K562 (cell line): Measurements from ENCODE around the gene ADD3.

Source experiments
- ARNT ChIP-seq, 2 experiments: fragments of 450-650 bp; IDR thresholded peaks; 2 replicates each; pipeline ENCODE4 v1.6.1; 2016; ENCODE audit warnings: mild to moderate bottlenecking in 1 of 2
- BRF1 ChIP-seq: IDR thresholded peaks from 3 replicates; pipeline ENCODE4 v1.6.1; 2011; ENCODE audit warnings: borderline replicate concordance, mild to moderate bottlenecking; ENCODE audit not compliant: insufficient read length; ENCODE audit errors: extremely low read depth
- POLR2A ChIP-seq: fragments of 450-650 bp; conservative IDR thresholded peaks from 2 replicates; pipeline ENCODE4 v1.6.1; 2016
- SMAD3 ChIP-seq: fragments of 450-650 bp; formaldehyde crosslinking; conservative IDR thresholded peaks from 2 replicates; pipeline ENCODE4 v1.4.0; 2020; ENCODE audit warnings: mild to moderate bottlenecking
- SREBF1 ChIP-seq: fragments of 150-350 bp; IDR thresholded peaks from 2 replicates; pipeline ENCODE4 v1.6.1; 2014; ENCODE audit warnings: antibody characterized with exemption, low read depth, low read length, borderline replicate concordance
- SRF ChIP-seq, 2 experiments: fragments of 250-450, 450-650 bp in 1 of 2; sonication (Bioruptor Pico) in 1 of 2; sonication (generic) in 1 of 2; formaldehyde crosslinking; IDR thresholded peaks; 2 replicates each; pipeline versions ENCODE4 v1.5.0 to v1.5.1; 2020 to 2022; ENCODE audit warnings: mild to moderate bottlenecking in 1 of 2, missing genetic modification reagents in 1 of 2
- TBP ChIP-seq: optimal IDR thresholded peaks from 2 replicates; pipeline ENCODE3; 2011; ENCODE audit warnings: low read depth, low read length, improper control_type of control experiment
- TCF7L2 ChIP-seq: fragments of 150-350 bp; IDR thresholded peaks from 2 replicates; pipeline ENCODE4 v1.6.1; 2016; ENCODE audit warnings: low read depth, mild to moderate bottlenecking, low read length, moderate library complexity
- TEAD4 ChIP-seq, 2 experiments: sonication (generic) in 1 of 2; formaldehyde crosslinking in 1 of 2; IDR thresholded peaks; 2 replicates each; pipeline versions ENCODE4 v1.6.1 to v1.8.0; 2012 to 2022; ENCODE audit warnings: borderline replicate concordance in 1 of 2, inconsistent platforms in 1 of 2, low read length in 1 of 2, mild to moderate bottlenecking in 1 of 2, missing genetic modification reagents in 1 of 2
- TF ChIP-seq, protein P1 (sequence below), 3 experiments: IDR thresholded peaks in 2 of 3; conservative IDR thresholded peaks in 1 of 3; 2 replicates each; pipeline ENCODE4 v1.5.1; 2011 to 2012; ENCODE audit warnings: low read length in 3 of 3, mild to moderate bottlenecking in 3 of 3, control low read depth in 2 of 3, improper control_type of control experiment in 1 of 3, inconsistent platforms in 1 of 3, low read depth in 1 of 3, mixed read lengths in 1 of 3, moderate library complexity in 1 of 3; ENCODE audit not compliant: insufficient read depth in 2 of 3
- TF ChIP-seq, protein P2 (sequence below): fragments of 450-650 bp; IDR thresholded peaks from 2 replicates; pipeline ENCODE4 v1.6.1; 2016; ENCODE audit warnings: mild to moderate bottlenecking, moderate library complexity

DNA sequence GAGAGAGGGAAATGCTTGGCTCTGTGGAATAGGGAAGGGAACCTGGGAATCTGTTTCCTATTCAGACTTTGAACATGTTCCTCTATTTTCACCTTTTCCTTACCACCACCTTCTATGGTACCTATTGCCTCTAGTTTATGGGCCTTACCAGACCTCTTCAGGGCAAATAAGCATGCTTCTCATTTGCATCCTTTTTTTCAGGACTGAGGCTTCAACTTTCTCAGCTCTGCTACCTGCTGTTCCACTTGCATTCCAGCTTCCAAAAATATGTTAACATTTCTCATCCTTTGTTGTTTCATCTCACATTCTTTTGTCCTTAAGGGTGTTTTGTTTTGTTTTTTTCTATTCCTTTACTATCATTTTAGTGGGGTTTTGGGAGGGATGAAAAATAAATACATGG lies 121.7 kb downstream of the ADD3 start:
- TF ChIP-seq TCF7L2 (no peak), SRF (CRISPR knock-in tag; IDR thresholded peaks at IDR 0.05) (no peak), BRF1 (no peak), POLR2A (no peak), SMAD3 (CRISPR knock-in tag) (no peak), SREBF1 (no peak), TBP (no peak), ARNT (IDR thresholded peaks at IDR 0.05) (no peak), TEAD4 (IDR thresholded peaks at IDR 0.05; ENCODE audit: low read length) (no peak), TEAD4 (CRISPR knock-in tag; IDR thresholded peaks at IDR 0.05; ENCODE audit: borderline replicate concordance) (no peak)
- TF ChIP-seq, protein P1, sequence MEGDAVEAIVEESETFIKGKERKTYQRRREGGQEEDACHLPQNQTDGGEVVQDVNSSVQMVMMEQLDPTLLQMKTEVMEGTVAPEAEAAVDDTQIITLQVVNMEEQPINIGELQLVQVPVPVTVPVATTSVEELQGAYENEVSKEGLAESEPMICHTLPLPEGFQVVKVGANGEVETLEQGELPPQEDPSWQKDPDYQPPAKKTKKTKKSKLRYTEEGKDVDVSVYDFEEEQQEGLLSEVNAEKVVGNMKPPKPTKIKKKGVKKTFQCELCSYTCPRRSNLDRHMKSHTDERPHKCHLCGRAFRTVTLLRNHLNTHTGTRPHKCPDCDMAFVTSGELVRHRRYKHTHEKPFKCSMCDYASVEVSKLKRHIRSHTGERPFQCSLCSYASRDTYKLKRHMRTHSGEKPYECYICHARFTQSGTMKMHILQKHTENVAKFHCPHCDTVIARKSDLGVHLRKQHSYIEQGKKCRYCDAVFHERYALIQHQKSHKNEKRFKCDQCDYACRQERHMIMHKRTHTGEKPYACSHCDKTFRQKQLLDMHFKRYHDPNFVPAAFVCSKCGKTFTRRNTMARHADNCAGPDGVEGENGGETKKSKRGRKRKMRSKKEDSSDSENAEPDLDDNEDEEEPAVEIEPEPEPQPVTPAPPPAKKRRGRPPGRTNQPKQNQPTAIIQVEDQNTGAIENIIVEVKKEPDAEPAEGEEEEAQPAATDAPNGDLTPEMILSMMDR (IDR thresholded peaks at IDR 0.05 in 2 of 3, conservative IDR thresholded peaks at IDR 0.05 in 1 of 3; ENCODE audit: insufficient read depth in 2 of 3, low read depth in 1 of 3, low read length in 3 of 3): no peak
- TF ChIP-seq, protein P2, sequence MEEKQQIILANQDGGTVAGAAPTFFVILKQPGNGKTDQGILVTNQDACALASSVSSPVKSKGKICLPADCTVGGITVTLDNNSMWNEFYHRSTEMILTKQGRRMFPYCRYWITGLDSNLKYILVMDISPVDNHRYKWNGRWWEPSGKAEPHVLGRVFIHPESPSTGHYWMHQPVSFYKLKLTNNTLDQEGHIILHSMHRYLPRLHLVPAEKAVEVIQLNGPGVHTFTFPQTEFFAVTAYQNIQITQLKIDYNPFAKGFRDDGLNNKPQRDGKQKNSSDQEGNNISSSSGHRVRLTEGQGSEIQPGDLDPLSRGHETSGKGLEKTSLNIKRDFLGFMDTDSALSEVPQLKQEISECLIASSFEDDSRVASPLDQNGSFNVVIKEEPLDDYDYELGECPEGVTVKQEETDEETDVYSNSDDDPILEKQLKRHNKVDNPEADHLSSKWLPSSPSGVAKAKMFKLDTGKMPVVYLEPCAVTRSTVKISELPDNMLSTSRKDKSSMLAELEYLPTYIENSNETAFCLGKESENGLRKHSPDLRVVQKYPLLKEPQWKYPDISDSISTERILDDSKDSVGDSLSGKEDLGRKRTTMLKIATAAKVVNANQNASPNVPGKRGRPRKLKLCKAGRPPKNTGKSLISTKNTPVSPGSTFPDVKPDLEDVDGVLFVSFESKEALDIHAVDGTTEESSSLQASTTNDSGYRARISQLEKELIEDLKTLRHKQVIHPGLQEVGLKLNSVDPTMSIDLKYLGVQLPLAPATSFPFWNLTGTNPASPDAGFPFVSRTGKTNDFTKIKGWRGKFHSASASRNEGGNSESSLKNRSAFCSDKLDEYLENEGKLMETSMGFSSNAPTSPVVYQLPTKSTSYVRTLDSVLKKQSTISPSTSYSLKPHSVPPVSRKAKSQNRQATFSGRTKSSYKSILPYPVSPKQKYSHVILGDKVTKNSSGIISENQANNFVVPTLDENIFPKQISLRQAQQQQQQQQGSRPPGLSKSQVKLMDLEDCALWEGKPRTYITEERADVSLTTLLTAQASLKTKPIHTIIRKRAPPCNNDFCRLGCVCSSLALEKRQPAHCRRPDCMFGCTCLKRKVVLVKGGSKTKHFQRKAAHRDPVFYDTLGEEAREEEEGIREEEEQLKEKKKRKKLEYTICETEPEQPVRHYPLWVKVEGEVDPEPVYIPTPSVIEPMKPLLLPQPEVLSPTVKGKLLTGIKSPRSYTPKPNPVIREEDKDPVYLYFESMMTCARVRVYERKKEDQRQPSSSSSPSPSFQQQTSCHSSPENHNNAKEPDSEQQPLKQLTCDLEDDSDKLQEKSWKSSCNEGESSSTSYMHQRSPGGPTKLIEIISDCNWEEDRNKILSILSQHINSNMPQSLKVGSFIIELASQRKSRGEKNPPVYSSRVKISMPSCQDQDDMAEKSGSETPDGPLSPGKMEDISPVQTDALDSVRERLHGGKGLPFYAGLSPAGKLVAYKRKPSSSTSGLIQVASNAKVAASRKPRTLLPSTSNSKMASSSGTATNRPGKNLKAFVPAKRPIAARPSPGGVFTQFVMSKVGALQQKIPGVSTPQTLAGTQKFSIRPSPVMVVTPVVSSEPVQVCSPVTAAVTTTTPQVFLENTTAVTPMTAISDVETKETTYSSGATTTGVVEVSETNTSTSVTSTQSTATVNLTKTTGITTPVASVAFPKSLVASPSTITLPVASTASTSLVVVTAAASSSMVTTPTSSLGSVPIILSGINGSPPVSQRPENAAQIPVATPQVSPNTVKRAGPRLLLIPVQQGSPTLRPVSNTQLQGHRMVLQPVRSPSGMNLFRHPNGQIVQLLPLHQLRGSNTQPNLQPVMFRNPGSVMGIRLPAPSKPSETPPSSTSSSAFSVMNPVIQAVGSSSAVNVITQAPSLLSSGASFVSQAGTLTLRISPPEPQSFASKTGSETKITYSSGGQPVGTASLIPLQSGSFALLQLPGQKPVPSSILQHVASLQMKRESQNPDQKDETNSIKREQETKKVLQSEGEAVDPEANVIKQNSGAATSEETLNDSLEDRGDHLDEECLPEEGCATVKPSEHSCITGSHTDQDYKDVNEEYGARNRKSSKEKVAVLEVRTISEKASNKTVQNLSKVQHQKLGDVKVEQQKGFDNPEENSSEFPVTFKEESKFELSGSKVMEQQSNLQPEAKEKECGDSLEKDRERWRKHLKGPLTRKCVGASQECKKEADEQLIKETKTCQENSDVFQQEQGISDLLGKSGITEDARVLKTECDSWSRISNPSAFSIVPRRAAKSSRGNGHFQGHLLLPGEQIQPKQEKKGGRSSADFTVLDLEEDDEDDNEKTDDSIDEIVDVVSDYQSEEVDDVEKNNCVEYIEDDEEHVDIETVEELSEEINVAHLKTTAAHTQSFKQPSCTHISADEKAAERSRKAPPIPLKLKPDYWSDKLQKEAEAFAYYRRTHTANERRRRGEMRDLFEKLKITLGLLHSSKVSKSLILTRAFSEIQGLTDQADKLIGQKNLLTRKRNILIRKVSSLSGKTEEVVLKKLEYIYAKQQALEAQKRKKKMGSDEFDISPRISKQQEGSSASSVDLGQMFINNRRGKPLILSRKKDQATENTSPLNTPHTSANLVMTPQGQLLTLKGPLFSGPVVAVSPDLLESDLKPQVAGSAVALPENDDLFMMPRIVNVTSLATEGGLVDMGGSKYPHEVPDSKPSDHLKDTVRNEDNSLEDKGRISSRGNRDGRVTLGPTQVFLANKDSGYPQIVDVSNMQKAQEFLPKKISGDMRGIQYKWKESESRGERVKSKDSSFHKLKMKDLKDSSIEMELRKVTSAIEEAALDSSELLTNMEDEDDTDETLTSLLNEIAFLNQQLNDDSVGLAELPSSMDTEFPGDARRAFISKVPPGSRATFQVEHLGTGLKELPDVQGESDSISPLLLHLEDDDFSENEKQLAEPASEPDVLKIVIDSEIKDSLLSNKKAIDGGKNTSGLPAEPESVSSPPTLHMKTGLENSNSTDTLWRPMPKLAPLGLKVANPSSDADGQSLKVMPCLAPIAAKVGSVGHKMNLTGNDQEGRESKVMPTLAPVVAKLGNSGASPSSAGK: no peak
